K562 (cell line): ENCODE data around the gene ANKRD13A. TPM values are rescaled to one million over a fixed set of nuclear protein-coding genes. Genes with fewer than 3 reads are reported as not detected.

ENCODE experiments used
- ATAC-seq: fragments of 200-7000 bp; cut with Tn5 transposase; 3 replicates; pipeline ENCODE4 v1.9.1; 2020; ENCODE audit warnings: moderate library complexity
- BruUV-seq: library from RNA; stranded (reverse); fragments of 400-500 nt; replicated peaks from 2 replicates; lab custom pipeline; 2021; lab: Mats Ljungman, UMichigan
- CTCF ChIA-PET: fragments of 300-600 bp; formaldehyde crosslinking; extraction: SDS; loops from one replicate; lab custom pipeline; 2021; ENCODE audit warnings: low intra/inter-chr PET ratio; lab: Yijun Ruan, JAX
- POLR2A ChIA-PET: fragments of 300-600, 350-650 bp; sonication (Branson Sonifier 250); formaldehyde crosslinking; extraction: SDS; loops from one replicate; lab custom pipeline; 2021; ENCODE audit warnings: antibody characterized with exemption, inconsistent platforms; lab: Yijun Ruan, JAX
- DNase-seq, 4 experiments: peaks; one replicate each; pipeline versions ENCODE4 v3.0.0 to v3.0.0-alpha.2; 2011 to 2018; ENCODE audit warnings: low spot score in 3 of 4, mixed read lengths in 3 of 4; ENCODE audit errors: extremely low read depth in 1 of 4
- FAIRE-seq: peaks from 2 replicates; lab custom pipeline; 2011; peaks lifted over from hg19 to GRCh38; lab: Jason Lieb, UNC
- H2AFZ ChIP-seq: 2 replicates; pipeline ENCODE4 v1.6.0; 2011; ENCODE audit warnings: low read depth, low read length, control low read depth, inconsistent platforms
- H3K27ac ChIP-seq: fragments of 200-600 bp; 3 replicates; pipeline ENCODE4 v1.8.0; 2011; ENCODE audit warnings: low read depth, mild to moderate bottlenecking, control low read depth, inconsistent platforms, low read length, moderate library complexity, mixed read lengths; ENCODE audit errors: extremely low read depth
- H3K27me3 ChIP-seq, 2 experiments: fragments of 300-600 bp in 1 of 2; 2 replicates in 1 of 2; 3 replicates in 1 of 2; pipeline versions ENCODE4 v1.6.0 to v1.8.0; 2011; ENCODE audit warnings: inconsistent platforms in 2 of 2, low read length in 2 of 2, mild to moderate bottlenecking in 1 of 2, mixed read lengths in 1 of 2, moderate library complexity in 1 of 2; ENCODE audit not compliant: control insufficient read depth in 2 of 2, insufficient read depth in 2 of 2
- H3K36me3 ChIP-seq: fragments of 300-600 bp; 3 replicates; pipeline ENCODE4 v1.8.0; 2011; ENCODE audit warnings: mild to moderate bottlenecking, low read length, inconsistent platforms; ENCODE audit not compliant: control insufficient read depth, insufficient read depth
- H3K4me1 ChIP-seq, 2 experiments: fragments of 200-600 bp in 1 of 2; replicated peaks in 1 of 2; 2 replicates in 1 of 2; 3 replicates in 1 of 2; pipeline versions ENCODE4 v1.5.1 to v1.8.0; 2011; ENCODE audit warnings: inconsistent platforms in 2 of 2, low read length in 2 of 2, mild to moderate bottlenecking in 1 of 2, mixed read lengths in 1 of 2, moderate library complexity in 1 of 2; ENCODE audit not compliant: control insufficient read depth in 2 of 2, insufficient read depth in 2 of 2
- H3K4me2 ChIP-seq: 2 replicates; pipeline ENCODE4 v1.6.1; 2011; ENCODE audit warnings: low read length, control low read depth, inconsistent platforms, mixed read lengths; ENCODE audit not compliant: insufficient read depth
- H3K4me3 ChIP-seq: fragments of 200-600 bp; sonication (generic), shearing (Covaris generic); 2 replicates; pipeline ENCODE4 v1.5.1; 2016; ENCODE audit warnings: control low read depth, inconsistent platforms
- H3K79me2 ChIP-seq: fragments of 200-600 bp; 3 replicates; pipeline ENCODE4 v1.8.0; 2011; ENCODE audit warnings: low read length, inconsistent platforms; ENCODE audit not compliant: control insufficient read depth, insufficient read depth
- H3K9ac ChIP-seq, 2 experiments: 2 replicates each; pipeline versions ENCODE4 v1.6.0 to v1.6.1; 2011; ENCODE audit warnings: low read depth in 2 of 2, low read length in 2 of 2, control low read depth in 1 of 2, inconsistent platforms in 1 of 2, mild to moderate bottlenecking in 1 of 2, mixed read lengths in 1 of 2; ENCODE audit not compliant: insufficient read depth in 1 of 2
- H3K9me1 ChIP-seq: one replicate; pipeline ENCODE4 v1.6.0; 2011; ENCODE audit warnings: inconsistent platforms, mild to moderate bottlenecking, low read length, moderate library complexity; ENCODE audit not compliant: control insufficient read depth, insufficient read depth
- H3K9me3 ChIP-seq: replicated peaks from 2 replicates; pipeline ENCODE4 v1.5.1; 2011; ENCODE audit warnings: low read depth, low read length, inconsistent platforms; ENCODE audit not compliant: control insufficient read depth, insufficient read depth
- H4K20me1 ChIP-seq: replicated peaks from 2 replicates; pipeline ENCODE4 v1.6.1; 2011; ENCODE audit warnings: low read length, inconsistent platforms, mixed read lengths; ENCODE audit not compliant: control insufficient read depth, insufficient read depth
- ETV1 ChIP-seq: fragments of 450-650 bp; conservative IDR thresholded peaks from 2 replicates; pipeline ENCODE4 v1.6.1; 2016; ENCODE audit warnings: missing genetic modification characterization, control low read depth, low read depth, missing compliant biosample characterization
- ETV6 ChIP-seq, 3 experiments: fragments of 150-350 bp in 1 of 3; sonication (generic) in 1 of 3; formaldehyde crosslinking in 1 of 3; IDR thresholded peaks; 2 replicates each; pipeline versions ENCODE4 v1.6.1 to v1.8.0; 2014 to 2022; ENCODE audit warnings: borderline replicate concordance in 2 of 3, low read depth in 2 of 3, antibody characterized with exemption in 1 of 3, low read length in 1 of 3, mild to moderate bottlenecking in 1 of 3, missing genetic modification reagents in 1 of 3
- HLTF ChIP-seq: fragments of 450-650 bp; IDR thresholded peaks from 2 replicates; pipeline ENCODE4 v1.6.1; 2016
- KHSRP ChIP-seq: fragments of 450-650 bp; IDR thresholded peaks from 2 replicates; pipeline ENCODE4 v1.6.1; 2017
- LCOR ChIP-seq: sonication (generic); formaldehyde crosslinking; IDR thresholded peaks from 2 replicates; pipeline ENCODE4 v1.8.0; 2022; ENCODE audit warnings: mild to moderate bottlenecking, missing genetic modification reagents
- SETDB1 ChIP-seq: IDR thresholded peaks from one replicate; pipeline ENCODE4 v1.6.1; 2012; ENCODE audit warnings: low read length, control low read depth, inconsistent platforms
- SNIP1 ChIP-seq: fragments of 450-650 bp; IDR thresholded peaks from 2 replicates; pipeline ENCODE4 v1.7.1; 2017; ENCODE audit warnings: low read depth, mild to moderate bottlenecking
- TEAD1 ChIP-seq, 2 experiments: fragments of 450-650 bp in 1 of 2; sonication (generic) in 1 of 2; formaldehyde crosslinking; IDR thresholded peaks; 2 replicates each; pipeline versions ENCODE4 v1.4.0 to v1.8.0; 2020 to 2022; ENCODE audit warnings: mild to moderate bottlenecking in 2 of 2, missing genetic modification reagents in 1 of 2
- XRCC3 ChIP-seq: fragments of 450-650 bp; IDR thresholded peaks from 2 replicates; pipeline ENCODE4 v1.6.1; 2017; ENCODE audit warnings: mild to moderate bottlenecking, moderate library complexity
- ZFP30 ChIP-seq: fragments of 250-450 bp; sonication (Bioruptor Pico); IDR thresholded peaks from 2 replicates; pipeline ENCODE4 v1.8.0; 2022; ENCODE audit warnings: moderate library complexity, mild to moderate bottlenecking, inconsistent platforms, borderline replicate concordance
- ZKSCAN1 ChIP-seq: fragments of 150-350 bp; IDR thresholded peaks from 2 replicates; pipeline ENCODE4 v1.6.1; 2016; ENCODE audit warnings: low read depth, low read length
- ZNF140 ChIP-seq: fragments of 250-450 bp; sonication (Bioruptor Pico); IDR thresholded peaks from 2 replicates; pipeline ENCODE4 v1.8.0; 2021; ENCODE audit warnings: moderate library complexity, mild to moderate bottlenecking, inconsistent platforms
- in situ Hi-C: fragments of 300-500 bp; cut with MboI; formaldehyde crosslinking; loops from 4 replicates; pipeline ENCODE4 v1.15.0; 2018; ENCODE audit warnings: inconsistent platforms, mixed read lengths
- intact Hi-C: fragments of 100-400 bp; cut with micrococcal nuclease; formaldehyde crosslinking; loops from 2 replicates; pipeline ENCODE4 v1.14.2; 2022
- polyA plus RNA-seq, 8 experiments: library from polyadenylated mRNA; depleted of rRNA in 4 of 8; stranded (reverse) in 5 of 8; unstranded in 3 of 8; fragments of >200 nt; fragmentation: Nextera tagmentation in 2 of 8; fragmentation: Illumina TruSeq in 1 of 8; extraction: Ambion mirVana in 2 of 8; extraction: Trizol in 1 of 8; gene quantifications; 2 replicates each; pipeline versions ENCODE4 v1.2.1 to v1.2.3, GENCODE V29; 2011 to 2014; ENCODE audit warnings: inconsistent platforms in 1 of 8, missing spikeins in 1 of 8
- total RNA-seq, 7 experiments: library from RNA; depleted of rRNA in 6 of 7; stranded (reverse); fragments of >200 nt in 6 of 7; fragmentation: Illumina TruSeq in 2 of 7; extraction: Trizol in 2 of 7; gene quantifications; 2 replicates each; pipeline versions ENCODE4 v1.2.1 to v1.2.3, GENCODE V29; 2011 to 2021; ENCODE audit warnings: low replicate concordance in 1 of 7
- TF ChIP-seq, protein P1 (sequence below): fragments of 450-650 bp; IDR thresholded peaks from 2 replicates; pipeline ENCODE4 v1.6.1; 2016; ENCODE audit warnings: missing biosample characterization, missing genetic modification characterization
- TF ChIP-seq, protein P2 (sequence below): sonication (generic); formaldehyde crosslinking; IDR thresholded peaks from 2 replicates; pipeline ENCODE4 v1.8.0; 2022; ENCODE audit warnings: missing genetic modification reagents, mild to moderate bottlenecking, borderline replicate concordance
- TF ChIP-seq, protein P3 (sequence below): fragments of 250-450 bp; sonication (Bioruptor Pico); IDR thresholded peaks from 2 replicates; pipeline ENCODE4 v1.8.0; 2021; ENCODE audit warnings: mild to moderate bottlenecking, moderate library complexity

ANKRD13A gene
- total and polyA plus RNA-seq, 9 of the 15 experiments (the other 6 are each of a cell fraction or from before 2014, with no cell fraction given), result 5.0 to 55.0 (median 41.5) TPM

DNA sequence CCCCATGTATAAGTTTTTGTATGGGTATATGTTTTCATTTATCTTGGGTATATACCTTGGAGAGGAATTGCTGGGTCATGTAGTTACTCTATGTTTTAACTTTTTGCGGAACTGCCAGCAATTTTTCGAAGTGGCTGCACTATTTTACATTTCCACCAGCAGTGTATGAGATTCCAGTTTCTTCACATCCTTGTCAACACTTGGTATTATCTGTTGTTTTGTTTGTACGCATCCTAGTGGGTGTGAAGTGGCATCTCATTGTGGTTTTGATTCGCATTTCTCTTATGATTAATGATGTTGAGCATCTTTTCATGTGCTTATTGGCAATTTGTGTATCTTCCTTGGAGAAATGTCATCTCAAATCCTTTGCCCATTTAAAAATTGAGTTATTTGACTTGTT lies 6.9 kb downstream of the ANKRD13A start (continued):
- no peak for TF ChIP-seq SNIP1
- TF ChIP-seq LCOR, result no peak
- no peak for TF ChIP-seq ETV1 (tag)
- TF ChIP-seq, protein P1, sequence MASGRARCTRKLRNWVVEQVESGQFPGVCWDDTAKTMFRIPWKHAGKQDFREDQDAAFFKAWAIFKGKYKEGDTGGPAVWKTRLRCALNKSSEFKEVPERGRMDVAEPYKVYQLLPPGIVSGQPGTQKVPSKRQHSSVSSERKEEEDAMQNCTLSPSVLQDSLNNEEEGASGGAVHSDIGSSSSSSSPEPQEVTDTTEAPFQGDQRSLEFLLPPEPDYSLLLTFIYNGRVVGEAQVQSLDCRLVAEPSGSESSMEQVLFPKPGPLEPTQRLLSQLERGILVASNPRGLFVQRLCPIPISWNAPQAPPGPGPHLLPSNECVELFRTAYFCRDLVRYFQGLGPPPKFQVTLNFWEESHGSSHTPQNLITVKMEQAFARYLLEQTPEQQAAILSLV, result no peak
- TF ChIP-seq ETV6 (IDR thresholded peaks at IDR 0.05; ENCODE audit: borderline replicate concordance in 1 of 2, low read depth in 2 of 2, low read length in 1 of 2), result no peak
- TF ChIP-seq ETV6 (CRISPR knock-in tag; IDR thresholded peaks at IDR 0.05; ENCODE audit: borderline replicate concordance), result no peak

DNA sequence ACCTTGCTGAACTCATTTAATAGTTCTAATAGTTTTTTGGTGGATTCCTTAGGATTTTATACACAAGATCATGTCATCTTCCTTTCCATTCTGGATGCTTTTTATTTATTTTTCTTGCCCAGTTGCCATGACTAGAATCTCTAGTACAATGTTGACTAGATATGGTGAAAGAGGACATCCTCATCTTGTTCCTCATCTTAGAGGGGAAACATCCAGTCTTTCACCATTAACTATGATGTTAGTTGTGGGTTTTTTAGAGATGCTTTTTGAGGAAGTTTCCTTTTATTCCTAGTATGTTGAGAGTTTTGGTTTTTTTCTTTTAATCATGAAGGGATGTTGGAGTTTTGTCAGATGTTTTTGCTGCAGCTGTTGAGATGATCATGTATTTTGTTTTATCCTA lies 8.7 kb downstream of the ANKRD13A start:
- POLR2A ChIA-PET, result no interaction called here

More for the DNA sequence above, 8.7 kb downstream of the ANKRD13A start:
- no peak for FAIRE-seq
- Histone ChIP-seq H3K27ac (no peak overlapping the region), H3K4me2 (no peak overlapping the region), H2AFZ (no peak overlapping the region), H3K9ac (no peak overlapping the region), H3K79me2 (peaks cover 22% of the 10 kb centered on the region), H3K4me3 (no peak overlapping the region), H4K20me1 (no peaks in the 10 kb centered on the region), H3K27me3 (no peaks in the 10 kb centered on the region), H3K9me3 (no peaks in the 10 kb centered on the region), H3K4me1 (no peaks in the 10 kb centered on the region), H3K36me3 (peaks cover 12% of the 10 kb centered on the region; the same call in 2 of the 3 replicates), H3K9me1 (no peaks in the 10 kb centered on the region)
- DNase-seq, result no peak
- intact Hi-C loops (no loop called here), in situ Hi-C loops (no loop called here)
- CTCF ChIA-PET, result no interaction called here
- TF ChIP-seq KHSRP (no peak), HLTF (no peak), SETDB1 (no peak), XRCC3 (no peak), ZKSCAN1 (no peak), TEAD1 (CRISPR knock-in tag; IDR thresholded peaks at IDR 0.05) (no peak), ZFP30 (no peak), ZNF140 (CRISPR knock-in tag) (no peak)
- TF ChIP-seq, protein P2, sequence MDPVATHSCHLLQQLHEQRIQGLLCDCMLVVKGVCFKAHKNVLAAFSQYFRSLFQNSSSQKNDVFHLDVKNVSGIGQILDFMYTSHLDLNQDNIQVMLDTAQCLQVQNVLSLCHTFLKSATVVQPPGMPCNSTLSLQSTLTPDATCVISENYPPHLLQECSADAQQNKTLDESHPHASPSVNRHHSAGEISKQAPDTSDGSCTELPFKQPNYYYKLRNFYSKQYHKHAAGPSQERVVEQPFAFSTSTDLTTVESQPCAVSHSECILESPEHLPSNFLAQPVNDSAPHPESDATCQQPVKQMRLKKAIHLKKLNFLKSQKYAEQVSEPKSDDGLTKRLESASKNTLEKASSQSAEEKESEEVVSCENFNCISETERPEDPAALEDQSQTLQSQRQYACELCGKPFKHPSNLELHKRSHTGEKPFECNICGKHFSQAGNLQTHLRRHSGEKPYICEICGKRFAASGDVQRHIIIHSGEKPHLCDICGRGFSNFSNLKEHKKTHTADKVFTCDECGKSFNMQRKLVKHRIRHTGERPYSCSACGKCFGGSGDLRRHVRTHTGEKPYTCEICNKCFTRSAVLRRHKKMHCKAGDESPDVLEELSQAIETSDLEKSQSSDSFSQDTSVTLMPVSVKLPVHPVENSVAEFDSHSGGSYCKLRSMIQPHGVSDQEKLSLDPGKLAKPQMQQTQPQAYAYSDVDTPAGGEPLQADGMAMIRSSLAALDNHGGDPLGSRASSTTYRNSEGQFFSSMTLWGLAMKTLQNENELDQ (CRISPR knock-in tag), result no peak
- TF ChIP-seq, protein P3, sequence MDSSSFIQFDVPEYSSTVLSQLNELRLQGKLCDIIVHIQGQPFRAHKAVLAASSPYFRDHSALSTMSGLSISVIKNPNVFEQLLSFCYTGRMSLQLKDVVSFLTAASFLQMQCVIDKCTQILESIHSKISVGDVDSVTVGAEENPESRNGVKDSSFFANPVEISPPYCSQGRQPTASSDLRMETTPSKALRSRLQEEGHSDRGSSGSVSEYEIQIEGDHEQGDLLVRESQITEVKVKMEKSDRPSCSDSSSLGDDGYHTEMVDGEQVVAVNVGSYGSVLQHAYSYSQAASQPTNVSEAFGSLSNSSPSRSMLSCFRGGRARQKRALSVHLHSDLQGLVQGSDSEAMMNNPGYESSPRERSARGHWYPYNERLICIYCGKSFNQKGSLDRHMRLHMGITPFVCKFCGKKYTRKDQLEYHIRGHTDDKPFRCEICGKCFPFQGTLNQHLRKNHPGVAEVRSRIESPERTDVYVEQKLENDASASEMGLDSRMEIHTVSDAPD (CRISPR knock-in tag), result no peak
- ATAC-seq, result no peak
- BruUV-seq, result no TSS peak
